CD4-positive, alpha-beta T cell treated with Interleukin-17A for 4 hours (primary cell): Measurements from ENCODE around the gene C4BPB.

Experiments used
- DNase-seq: peaks from one replicate; pipeline ENCODE4 v3.0.0-alpha.2; 2020; ENCODE audit warnings: mixed read lengths

Gene C4BPB

DNA sequence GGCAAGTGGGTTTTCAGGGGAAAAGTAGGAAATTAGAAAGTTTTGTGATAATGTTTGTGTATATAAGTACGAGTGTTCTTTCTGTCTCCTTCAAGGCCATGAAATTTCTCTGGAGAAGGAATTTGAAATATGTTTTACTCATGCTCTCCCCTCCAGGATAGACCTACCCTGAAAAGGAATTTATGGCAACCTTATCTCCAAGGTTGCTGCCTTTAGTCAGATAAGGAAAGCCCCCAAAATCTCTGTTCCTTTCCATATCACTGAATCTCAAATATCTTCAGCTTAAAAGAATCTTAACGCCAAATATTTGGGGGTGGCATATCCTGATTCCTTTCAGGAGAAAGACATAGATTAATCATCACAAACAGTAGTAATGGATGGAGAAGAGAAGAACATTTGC lies 499 bp upstream of the C4BPB start:
- DNase-seq = no peak

GRCh38 chr1:207089627-207090355 lies 1.1 kb downstream of the C4BPB start:
- no peak for DNase-seq

- DNase-seq = no peak
These were observed 2.7 kb downstream of the C4BPB start for GRCh38 chr1:207091200-207091908.

DNA sequence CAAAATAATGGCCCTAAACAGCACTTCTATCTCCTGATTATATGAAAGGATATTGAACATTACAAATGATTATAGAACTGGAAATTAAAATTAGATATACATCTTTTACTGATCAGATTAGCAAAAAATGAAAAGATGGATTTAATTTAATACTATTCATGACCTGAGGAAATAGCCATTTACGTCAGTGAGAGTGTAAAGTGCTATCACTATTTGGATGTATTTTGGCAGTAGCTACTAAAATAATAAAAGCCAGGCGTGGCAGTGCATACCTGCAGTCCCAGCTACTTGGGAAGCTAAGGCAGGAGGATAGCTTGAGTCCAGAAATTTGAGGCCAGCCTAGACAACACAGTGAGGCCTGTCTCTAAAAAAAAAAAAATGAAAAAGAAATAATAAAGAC lies 5.3 kb downstream of the C4BPB start:
- no peak for DNase-seq

DNA sequence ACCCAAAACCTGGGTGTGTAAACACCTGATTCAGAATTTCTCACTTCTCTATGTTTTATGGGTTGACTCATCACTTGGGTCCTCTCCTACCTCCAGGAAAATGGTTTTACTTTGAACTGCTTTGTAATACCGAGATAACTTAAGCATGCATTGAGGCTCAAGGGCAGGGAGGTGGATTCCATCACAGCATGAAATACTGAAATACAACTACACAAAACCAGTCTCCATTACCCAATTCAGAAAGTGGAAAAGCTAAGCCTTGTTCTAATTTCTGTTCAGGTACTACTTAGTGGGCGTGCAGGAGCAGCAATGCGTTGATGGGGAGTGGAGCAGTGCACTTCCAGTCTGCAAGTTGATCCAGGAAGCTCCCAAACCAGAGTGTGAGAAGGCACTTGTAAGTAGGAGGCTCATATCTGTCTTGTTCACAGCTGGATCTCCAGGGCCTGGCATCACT lies 9.2 kb downstream of the C4BPB start:
- no peak for DNase-seq

DNA sequence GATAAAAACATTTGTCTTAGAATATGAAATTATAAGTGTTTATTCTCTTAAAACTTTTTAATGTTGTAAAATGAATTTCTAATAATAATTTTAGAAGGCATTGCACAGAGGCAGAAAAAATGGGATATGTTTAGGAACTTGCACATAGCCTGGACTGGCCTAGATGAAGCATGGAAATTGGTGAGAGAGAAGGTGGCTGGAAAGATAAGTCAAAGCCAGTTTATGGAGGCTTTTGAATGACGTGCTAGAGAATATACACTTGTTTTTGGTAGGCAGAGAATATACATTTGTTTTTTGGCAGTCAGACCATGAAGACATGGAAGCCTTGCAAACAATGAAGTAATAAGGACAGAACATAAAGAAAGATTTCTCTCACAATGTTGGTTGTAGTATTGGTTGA lies 13.1 kb downstream of the C4BPB start:
- no peak for DNase-seq

DNA sequence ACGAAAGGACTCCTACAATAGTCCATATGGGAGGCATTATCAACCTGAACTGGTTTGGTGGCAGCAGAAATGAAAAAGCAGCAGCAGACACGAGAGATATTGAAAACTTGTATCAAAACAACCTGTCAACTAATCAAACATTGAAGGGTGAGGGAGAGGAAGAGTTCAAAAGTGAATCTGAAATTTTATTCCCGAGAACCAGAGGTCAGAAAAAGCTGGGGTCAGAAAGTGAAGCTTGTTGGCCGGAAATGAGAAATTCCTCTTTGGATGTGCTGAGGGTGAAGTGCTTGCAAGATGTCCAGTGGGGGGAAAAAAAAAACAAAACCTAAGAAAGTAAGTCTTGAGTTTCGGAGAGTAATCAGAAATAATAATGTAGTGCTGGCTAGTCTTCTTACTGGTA lies 13.5 kb downstream of the C4BPB start:
- no peak for DNase-seq

GRCh38 chr1:207102659-207103058 lies 14.0 kb downstream of the C4BPB start:
- DNase-seq = no peak

- no peak for DNase-seq
These were observed 15.3 kb downstream of the C4BPB start, which contains the start of gene C4BPA for GRCh38 chr1:207103892-207104373. C4BPA (plus strand) TSS chr1:207104233; CDS start chr1:207113026, 8,793 bp downstream.

DNA sequence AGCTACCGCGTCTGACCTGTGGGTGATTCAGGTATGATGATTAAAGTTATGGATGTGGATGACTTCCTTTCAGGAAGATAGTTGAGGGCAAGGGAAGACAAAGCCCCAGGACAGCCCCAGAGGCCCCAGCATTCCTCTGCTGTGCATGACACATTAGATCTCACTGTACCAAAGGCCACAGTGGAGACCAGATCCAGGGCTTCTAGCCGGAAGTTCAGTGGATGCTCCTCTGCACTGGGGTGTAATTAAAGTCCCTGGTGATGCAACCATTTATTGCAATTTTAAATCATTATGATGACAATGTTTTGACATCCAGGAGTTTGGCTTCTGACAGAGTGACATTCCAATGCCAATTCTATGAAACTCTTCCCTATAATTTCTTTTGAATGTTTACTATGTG lies 20.3 kb downstream of the C4BPB start:
- no peak for DNase-seq

DNA sequence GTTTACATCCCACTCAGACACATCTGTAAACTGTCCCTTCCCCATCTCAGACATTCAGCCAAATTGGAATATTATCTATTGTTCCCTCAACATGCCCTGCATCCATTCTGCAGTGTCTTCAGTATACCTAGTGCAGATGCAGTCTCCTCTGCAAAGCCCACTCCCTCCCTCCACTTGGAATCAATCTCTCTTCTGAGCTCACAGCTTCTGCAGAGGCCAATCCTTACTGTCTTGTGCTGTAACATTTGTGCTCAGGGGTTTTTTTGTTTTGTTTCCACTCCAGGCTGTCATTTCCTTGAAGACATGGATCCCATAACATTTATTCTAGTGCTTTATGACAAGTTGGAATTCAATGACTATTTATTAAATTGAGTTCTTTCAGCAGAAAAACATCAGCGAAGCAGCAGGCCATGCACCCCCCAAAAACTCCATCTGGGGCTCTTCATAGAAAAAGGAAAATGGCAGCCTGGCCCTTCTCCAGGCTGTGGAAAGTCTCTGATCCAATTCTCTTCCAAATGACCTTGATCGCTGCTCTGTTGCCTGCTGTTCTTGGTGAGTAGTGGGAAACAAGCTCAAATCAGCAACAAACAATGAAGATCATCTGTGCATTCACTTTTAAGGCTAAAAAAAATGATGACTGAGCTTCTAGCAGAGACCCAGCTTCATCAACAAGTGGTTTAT lies 24.1 kb downstream of the C4BPB start:
- no peak for DNase-seq

DNA sequence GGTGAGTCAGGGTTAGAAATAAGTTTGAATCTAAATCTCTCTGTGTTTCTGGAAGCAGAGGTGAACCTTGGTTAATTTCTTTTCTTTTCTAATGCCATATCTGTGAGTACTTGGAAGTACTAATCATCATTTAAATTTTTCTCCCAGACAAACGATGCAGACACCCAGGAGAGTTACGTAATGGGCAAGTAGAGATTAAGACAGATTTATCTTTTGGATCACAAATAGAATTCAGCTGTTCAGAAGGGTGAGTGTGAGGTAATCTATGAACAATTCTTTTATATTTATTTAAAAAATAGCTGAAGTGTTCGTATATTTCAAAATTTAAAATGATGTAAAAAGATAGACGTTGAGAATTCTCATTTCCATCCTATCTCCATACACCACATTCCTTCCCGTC lies 26.6 kb downstream of the C4BPB start:
- DNase-seq = no peak

- DNase-seq = no peak
These were observed 35.7 kb downstream of the C4BPB start for GRCh38 chr1:207124389-207124788.

GRCh38 chr1:207128336-207128921 lies 39.8 kb downstream of the C4BPB start:
- no peak for DNase-seq

DNA sequence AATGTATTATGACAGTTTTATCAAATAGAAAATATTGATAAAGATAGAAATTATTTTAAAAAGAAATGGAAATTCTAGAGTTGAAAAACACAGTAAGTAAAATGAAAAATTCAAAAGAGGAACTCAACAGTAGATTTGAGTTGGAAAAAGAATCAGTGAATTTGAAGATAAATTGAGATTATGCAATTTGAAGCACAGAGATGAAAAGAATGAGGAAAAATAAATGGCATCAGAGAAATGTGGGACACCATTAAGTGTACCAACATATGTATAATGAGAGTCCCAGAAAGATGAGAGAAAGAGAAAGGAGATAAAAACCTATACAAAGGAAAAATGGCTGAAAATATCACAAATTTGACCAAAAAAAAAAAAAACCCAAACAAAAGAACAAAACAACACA lies 40.4 kb downstream of the C4BPB start:
- DNase-seq = no peak

DNA sequence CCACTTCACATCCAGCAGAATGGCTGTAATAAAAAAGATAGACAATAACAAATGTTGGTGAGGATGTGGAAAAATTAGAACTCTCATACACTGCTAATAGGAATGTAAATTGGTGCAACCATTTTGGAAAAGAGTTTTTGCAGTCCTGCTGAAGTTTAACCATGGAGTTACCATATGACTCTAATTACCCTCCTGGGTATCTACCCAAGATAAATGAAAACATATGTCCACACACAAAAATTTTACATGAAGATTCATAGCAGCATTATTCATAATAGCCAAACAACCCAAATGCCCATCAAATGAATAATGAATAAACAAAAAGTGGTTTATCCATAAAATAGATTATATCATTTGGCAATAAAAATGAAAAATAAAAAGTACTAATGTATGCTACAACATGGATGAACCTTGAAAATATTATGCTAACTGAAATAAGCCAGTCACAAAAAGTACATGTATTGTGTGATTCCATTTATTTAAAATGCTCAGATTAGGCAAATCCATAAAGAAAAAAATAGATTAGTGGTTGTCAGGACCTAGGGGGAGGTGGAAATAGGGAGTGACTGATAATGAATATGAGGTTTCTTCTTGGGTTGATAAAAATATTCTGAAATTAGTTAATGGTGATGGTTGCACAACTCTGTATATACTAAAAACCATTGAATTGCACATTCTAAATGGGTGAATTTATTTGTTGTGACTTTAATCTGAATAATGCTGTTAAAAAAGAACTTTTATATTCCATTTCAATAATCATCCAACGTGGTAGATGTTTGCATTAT lies 41.8 kb downstream of the C4BPB start:
- no peak for DNase-seq

GRCh38 chr1:207131163-207131562 lies 42.5 kb downstream of the C4BPB start:
- DNase-seq = no peak

GRCh38 chr1:207134581-207134980 lies 45.9 kb downstream of the C4BPB start:
- no peak for DNase-seq

DNA sequence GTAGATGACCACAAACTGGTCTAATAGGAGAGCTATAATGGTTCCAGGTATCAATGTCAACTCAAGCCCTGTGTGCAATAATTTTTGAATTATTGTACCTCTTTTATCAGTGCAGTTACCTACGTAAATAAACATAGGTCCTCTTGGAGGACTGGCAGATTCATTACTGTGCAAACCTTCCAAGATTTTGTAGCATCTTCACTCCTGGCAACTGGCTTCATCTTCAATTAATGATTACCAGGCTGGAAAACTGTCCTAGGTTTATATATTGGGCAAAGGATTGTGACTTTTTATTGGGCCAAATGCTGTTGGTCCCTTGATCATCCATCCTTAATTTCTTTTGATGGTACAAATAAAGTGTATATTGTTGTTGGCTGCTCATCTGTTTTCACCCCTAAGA lies 51.0 kb downstream of the C4BPB start:
- DNase-seq = no peak

GRCh38 chr1:207140536-207140935 lies 51.9 kb downstream of the C4BPB start:
- DNase-seq = no peak

DNA sequence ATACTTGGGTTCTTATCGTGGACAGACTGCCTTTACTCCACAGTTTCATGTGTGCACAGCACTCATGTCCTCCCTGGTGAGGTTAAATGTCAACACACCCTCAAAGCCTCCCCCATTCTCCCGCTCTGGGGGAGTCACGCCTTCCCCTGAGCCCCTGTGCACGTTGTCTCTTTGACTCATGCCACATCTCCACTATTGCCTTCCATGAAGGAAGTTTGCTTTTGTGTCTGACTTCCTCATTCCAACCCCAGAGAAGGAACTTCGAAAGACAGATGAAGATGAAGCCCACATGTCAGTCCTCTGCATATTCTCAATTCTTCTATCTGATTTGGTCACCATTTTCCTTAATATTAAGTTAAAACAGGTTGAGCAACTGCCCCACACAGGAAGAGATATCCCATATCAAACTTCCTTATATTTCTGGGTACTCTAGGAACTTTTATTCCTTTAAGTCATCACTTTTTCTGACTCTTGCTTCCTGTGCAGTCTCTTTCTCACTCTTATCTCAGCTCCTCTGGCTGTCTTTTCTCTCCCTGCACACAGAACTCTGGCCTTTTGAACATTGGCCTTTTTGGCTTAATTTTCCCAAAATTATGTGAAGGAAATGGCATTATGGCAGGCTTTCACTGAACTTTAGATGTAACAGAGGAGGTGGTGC lies 56.9 kb downstream of the C4BPB start:
- no peak for DNase-seq
